Measurements from ENCODE around the gene NFASC.
A peak's percentile ranks its signal among the peaks of the same experiment; 100 is the strongest.

NFASC gene

DNA sequence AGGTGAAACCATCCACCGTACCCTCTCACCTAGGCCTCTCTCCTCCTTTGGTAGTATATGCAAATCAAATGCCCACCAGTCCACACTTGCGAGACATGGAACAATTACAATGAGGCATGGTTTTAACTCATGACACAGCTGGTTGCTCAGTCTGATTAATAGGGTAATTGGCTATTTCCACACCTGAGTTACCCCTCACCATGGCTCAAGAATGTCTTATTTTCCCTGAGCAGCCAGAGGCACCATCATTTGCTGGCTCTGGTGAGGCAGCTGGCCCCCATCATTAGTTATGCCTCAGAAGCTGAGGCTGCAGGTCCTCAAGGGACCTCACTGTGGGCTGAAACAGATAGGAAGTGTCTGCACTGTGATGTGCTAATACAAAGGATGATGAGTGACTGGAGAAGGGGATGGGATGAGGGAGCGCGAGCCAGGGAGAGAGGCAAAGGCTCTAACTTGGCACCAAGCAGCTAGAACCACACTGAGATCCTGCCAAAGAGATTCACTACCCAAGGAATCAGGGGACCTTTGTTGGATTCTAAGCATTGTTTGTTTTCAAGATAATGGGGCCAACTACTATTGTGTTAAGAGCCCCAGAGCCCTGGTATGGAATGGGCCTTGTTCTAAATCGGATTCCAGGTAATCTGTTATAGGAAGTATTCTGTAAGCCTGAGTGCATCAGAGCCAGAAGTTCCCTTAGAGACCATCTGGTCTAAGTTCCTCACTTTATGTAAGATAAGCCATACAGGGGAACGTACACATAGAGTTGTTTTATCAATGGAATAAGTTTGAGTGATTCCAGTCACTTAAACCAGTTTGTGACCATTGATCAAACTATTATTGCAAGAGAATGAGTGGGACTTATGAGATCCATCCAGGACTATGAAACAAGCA lies 92.3 kb downstream of the NFASC start:
- no peak for DNase-seq

DNA sequence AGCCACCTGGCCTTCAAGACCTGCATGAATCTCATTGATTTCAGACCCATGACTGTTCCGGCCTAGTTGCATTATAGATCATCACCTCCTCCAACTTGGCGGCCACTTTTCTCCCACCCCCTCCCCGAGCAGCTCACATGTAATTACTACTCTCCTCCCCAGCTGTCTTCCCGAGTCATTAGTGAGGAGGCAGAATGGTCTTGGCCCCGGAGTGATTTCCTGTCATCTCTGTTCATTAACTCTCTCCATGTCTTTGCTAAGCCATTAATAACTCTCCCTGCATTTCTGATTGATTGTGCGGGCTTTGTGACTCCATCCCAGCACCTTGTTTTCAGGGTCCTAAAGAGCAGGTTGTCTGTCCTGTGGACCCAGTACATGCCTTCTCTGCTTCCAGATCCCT lies 96.8 kb downstream of the NFASC start:
- DNase-seq = no peak

DNA sequence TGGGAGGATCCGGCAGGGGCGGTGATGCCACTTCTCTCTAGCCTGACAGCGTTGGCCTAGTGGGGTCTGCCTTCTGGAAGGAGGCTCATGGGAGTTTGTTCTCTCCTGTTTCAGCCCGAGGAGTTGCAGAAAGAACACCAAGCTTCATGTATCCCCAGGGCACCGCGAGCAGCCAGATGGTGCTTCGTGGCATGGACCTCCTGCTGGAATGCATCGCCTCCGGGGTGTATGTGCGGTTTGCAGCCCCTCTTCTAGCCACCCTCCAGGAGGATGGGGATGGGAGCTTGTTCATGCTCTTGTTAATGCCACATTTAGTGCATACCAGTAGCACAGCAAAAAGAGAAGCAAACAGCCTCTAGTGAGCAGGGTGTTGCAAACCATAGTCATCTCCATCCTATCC lies 97.5 kb downstream of the NFASC start:
- DNase-seq = no peak

DNA sequence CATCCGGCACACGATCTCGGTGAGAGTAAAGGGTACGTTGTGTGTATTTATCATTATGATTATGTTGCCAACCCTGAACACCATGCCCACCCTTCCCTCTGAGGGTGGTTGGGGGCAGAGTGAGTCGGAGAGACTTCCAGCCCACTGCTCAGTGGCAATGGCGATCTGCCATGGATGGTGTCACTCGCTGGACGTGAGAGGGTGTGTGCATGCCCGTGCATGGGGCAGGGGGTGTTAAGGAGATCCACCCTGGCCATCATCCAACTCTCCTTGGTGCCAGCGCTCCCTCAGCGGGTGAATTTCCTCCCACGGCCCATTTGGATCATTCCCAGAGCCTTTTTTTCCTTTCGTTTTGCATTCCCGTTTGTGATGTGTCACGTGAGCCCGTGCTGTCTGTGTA lies 98.3 kb downstream of the NFASC start:
- no peak for DNase-seq

DNA sequence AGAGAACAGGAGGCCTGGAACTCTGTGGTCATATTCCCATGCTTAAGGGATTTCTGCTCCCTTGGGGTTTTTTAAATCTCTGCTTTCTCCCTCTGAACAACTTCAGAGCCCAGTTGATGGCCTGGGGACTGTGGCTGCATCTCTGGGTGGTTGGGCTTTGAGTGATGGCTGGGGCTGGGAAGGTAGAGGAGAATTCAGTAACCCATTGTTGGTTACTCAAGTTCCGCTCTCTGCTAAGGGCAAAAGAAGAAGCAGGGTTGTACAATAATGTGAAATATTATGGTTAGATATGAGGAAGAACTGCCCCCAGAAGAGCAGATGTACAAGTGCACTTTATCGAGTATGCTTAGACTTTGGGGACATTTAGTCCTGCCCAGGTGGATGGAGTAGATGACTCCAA lies 100.3 kb downstream of the NFASC start:
- DNase-seq = no peak

DNA sequence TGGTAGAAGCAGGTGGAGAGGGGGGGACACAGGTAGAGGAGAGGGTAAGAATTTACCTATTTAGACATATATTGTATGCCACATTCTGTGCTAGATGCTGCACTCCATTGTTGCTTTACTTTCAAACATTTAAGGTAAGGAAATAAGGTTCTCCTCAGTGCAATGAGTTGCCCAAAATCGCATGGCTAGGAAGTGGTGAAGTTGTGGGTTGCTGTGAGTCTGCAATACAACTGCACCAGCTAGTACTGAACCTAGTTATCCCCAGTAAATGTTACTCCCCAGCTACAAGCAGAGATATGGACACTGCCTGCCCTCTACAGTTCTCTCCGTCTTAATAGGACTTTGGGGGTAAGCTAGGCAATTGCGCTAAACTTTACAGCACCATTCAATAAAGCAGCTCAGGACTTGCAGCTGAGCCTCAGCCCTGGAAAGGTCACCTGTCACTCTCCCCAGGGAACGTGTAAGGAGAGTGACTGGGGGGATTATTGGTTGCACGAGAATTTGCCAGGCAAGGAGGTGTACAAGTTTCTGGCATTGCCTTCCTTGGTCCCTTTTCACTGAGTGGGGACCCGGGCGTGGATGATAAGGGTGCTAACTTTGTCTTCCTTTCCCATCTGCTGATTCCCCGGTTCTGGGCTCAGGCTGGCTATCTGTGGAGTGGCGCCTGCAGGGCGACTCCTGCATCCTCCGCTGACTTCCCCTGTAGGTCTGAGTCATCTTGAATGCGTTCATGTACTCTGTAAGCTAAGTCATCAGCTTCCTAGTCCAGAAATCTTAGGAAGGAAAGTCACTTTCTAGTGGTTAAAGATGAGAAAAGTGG lies 101.1 kb downstream of the NFASC start:
- DNase-seq = no peak

DNA sequence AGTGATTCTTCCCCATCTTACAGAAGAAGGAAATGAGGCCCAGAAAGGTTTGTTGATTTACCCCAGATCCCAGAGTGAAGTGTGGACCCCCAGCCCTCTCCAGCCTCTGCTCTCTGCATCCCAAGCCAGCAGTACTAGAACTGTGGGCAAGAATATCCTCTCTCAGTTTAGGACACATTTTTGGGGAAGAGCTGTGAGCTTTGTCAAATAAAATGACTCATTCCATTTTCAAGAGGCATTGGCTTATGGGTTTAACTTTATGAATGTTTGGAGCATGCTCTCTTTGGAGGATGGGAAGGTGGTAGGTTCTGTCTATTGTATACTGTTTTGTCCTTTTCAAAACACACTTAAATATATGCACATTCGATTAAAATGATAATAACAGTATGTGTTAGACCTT lies 101.8 kb downstream of the NFASC start:
- DNase-seq = no peak

DNA sequence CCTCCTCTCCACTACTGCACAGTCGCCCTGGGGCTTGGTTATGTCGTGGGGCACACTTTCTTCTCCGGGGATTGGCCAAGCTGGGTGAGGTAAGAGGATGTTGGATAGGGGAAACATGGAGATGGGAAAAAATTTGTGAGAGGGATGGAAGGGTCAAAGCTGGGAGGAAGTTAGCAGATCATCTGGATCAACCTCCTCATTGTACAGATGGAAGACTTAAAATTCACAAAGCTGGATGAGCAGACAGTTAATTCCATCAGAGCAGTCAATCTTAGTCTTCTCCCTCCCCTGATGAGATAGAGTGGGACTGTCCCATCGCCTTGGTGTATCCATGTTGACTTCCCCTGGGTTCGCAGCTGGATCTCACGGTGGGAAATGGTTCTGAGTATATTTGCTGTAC lies 102.8 kb downstream of the NFASC start:
- DNase-seq = no peak

DNA sequence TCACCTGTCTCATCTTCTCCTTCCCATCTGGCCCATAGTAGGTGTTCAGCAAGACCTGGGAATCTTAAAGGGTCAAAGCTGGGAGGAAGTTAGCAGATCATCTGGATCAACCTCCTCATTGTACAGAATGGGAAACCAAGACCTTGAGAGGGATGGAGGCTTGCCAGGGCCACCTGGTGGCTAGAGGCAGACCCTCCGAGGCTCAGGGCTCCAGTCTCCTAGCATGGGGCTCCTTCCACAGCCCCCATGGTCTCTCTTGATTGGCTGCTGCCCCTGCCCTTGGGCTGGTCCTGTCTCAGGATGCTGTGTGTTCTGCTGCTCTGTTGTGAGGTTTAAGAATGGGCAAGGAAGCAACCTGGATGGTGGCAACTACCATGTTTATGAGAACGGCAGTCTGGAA lies 103.7 kb downstream of the NFASC start:
- no peak for DNase-seq

DNA sequence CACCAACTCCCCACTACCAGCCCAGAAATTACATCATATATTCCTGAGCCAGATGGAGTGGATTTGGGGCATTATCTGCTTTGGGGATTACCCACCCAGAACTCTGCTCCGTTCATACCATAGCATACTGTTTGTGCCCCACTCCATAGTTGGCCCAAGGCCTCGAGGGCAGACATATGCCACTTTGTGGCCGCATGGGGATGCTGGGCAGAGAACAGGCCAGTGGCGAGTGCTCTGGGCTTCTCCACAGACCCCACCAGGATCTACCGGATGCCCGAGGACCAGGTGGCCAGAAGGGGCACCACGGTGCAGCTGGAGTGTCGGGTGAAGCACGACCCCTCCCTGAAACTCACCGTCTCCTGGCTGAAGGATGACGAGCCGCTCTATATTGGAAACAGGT lies 104.4 kb downstream of the NFASC start:
- DNase-seq = no peak

DNA sequence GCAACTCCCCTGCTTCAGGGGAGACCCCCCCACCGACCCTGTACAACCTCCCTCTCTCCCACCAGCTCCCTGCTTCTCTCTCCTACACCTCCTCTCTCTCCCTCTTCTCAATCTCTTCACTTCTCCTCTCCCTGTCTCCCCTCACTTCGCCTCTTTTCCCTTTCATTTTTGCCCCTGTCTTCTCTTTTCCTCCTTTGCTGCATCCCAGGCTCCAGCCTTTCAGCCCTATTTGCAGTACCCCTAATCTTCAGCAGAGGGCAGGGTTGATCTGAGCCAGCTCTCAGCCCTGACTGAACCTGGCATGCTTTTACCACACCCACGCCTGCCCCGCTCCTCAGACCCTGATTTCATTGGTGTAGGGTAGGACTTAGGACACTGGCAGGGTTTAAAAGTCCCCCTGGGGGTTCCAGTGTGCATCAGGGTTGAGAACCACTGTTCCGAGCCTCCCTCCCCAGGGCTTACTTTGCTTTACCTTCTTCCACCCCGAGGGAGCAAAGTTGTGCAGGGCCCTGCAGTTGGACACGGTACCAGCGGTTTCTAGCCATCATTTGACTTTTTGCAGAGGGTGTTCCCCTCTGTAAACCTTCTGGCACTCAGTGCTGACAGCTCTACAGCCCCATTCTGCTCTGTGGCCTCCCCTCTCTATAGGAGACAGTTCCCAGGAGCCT lies 105.0 kb downstream of the NFASC start:
- peak in 2 of 4 experiments; percentile 15 to 20 for DNase-seq

DNA sequence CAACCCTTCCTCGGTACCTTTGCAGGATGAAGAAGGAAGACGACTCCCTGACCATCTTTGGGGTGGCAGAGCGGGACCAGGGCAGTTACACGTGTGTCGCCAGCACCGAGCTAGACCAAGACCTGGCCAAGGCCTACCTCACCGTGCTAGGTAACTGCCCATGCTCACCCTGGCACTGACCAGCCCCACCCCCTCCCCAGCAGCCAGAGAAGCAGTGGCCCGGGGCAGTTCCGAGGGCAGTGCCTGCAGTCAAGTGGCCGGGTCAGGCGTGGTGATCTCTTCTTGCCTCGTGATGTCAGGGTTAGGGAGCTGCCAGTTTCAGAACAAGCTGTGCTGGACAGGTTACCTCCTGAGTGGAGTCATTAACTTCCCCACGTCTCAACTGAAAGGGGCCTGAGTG lies 106.0 kb downstream of the NFASC start:
- no peak for DNase-seq

DNA sequence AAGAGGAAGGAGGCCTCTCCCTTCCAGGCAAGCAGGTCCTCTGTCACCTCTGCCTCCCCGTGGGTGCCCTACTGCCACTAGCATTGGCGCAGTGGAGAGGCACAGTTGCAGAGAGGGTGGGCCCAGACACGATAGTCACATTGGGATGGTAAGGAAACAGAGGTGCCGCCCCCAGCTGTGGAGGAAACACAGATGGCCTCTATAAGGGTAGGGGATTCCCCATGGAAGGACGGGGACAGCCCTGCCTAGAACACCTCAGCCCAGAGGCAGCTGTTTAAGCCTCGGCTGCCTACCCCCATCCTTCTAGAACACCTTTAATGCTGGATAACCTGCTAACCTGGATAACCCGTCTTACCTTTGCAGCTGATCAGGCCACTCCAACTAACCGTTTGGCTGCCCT lies 106.7 kb downstream of the NFASC start:
- DNase-seq = no peak

DNA sequence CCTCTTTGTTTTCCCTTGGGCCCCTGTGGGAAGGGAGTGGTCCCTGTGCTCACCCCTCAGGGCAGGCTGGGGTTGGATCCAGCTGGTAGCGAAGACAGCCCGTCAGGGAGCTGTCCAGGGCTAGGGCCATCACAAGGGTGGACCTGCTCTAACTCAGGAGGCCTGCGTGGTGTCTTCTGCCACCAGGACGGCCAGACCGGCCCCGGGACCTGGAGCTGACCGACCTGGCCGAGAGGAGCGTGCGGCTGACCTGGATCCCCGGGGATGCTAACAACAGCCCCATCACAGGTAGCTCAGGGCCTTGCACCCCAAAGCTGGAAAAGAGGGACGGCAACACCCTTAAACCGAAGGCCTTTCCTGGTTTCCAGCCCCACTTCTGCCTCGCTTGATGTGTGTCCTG lies 108.1 kb downstream of the NFASC start:
- DNase-seq = no peak

DNA sequence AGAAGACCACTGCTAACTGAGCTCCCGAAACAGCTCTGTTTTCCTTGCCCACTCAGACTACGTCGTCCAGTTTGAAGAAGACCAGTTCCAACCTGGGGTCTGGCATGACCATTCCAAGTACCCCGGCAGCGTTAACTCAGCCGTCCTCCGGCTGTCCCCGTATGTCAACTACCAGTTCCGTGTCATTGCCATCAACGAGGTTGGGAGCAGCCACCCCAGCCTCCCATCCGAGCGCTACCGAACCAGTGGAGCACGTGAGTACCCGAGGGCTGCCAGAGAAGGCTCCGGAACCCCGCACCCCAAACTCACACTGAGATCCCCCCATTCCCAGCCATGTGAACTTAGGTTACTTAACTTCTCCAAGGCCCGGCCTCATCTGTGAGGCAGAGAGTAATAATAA lies 108.6 kb downstream of the NFASC start:
- no peak for DNase-seq

DNA sequence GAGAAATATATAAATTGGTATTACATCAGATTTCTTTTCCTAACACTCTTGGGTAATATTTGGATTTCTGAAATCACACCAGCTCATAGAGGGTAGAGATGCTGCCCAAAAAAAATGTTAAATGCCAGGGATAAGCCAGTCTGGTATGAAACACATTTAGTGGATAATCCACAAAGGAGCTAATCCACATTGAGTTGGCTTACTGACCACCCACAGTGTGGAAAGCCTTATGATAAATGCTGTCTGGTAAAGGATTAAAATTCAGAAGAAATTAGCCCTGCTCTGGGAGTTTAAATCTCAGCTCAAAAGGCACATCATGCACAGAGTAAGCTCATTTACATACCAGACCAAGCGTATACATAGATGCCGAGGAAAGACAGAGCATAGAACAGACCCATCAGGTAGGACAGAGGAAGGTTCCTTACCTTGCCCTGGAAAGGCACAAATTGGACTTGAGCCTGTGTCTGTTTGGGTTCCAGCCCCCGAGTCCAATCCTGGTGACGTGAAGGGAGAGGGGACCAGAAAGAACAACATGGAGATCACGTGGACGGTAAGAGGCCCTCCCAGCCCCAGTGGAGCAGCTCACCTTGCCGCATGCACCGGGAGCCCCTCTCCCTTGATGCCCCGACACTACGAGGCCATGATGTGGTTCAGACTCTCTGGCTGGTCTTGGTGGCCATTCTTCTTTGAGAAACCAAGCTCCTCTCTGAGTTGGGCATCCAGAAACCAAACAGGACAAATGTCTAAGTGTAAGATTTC lies 109.4 kb downstream of the NFASC start:
- no peak for DNase-seq

DNA sequence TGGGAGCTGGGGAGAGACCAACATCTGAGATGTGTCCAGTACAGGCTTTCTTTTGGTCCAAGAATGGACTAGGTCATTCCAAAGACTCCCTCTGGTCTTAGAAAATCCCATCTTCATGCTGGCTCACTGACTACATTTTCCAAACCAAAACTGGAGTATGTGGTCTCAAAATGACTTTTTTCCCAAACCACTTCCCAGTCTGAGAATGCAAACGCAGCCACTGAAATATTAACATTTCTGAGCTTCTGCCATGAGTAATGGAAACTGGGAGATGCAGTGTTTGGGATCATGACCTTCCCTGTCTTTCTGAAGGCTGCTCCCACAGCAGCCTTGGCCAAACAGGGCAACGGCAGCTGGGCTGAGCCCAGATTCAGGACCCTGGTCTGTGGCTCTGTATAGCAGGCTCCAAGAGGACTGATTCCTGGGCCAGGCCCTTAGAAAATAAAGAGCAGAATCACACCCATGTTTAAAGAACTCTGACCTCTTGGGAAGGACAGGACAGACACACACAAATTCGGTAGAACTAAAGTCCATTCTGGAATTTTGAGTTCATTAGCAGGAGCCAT lies 110.3 kb downstream of the NFASC start:
- DNase-seq = no peak

DNA sequence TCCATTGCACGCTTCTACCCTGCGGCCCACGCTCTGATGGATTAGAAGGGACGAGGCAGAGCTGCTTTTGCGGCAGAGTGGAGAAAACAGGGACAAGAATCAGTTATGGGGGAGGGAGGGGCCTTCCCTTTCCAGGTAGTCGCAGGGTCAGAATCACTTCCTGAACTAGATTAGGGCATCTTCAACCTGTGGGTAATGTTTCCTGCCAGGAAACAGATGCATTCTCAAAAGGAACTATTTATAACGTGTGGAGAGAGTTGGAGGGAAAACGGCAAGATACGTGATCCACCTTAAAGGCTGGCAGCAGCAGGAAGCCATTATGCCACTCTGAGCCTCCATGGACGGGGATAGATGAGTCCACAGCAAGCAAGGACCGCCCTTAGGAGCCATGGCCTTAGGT lies 112.5 kb downstream of the NFASC start:
- DNase-seq = no peak

DNA sequence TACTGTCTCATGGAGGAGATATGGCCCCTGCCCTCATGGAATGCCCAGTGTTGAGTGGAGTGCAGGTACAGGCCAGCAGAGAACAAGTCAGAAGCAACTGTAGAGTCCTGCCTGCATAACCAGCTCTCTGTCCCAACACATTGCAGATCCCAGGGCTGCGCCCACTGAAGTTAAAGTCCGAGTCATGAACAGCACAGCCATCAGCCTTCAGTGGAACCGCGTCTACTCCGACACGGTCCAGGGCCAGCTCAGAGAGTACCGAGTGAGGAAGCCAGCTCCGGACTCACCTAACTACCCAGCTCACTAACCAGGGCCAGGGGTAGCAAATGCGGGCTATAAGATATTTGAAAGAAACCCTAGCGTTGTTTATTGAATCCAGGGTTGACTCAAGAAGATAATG lies 113.2 kb downstream of the NFASC start:
- DNase-seq = no peak

DNA sequence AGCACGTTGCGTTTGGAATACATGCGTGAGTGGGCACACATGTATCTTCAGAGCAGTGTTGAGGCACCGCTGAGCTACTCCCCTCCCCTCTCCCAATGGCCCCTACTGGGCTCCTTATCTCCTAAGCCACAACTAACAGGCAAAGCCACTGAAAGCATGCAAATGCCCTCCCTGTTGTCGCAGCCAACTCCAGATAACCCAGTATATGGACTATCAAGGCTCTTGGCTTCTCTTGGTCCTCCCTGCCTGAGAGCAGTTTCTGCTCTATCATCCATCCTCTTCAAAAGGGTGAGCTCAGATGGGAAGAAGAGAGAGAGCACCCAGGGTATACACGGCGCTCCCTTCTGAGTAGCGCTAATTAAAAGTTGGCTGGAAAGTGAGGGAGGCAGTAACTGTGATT lies 113.8 kb downstream of the NFASC start:
- DNase-seq = no peak

DNA sequence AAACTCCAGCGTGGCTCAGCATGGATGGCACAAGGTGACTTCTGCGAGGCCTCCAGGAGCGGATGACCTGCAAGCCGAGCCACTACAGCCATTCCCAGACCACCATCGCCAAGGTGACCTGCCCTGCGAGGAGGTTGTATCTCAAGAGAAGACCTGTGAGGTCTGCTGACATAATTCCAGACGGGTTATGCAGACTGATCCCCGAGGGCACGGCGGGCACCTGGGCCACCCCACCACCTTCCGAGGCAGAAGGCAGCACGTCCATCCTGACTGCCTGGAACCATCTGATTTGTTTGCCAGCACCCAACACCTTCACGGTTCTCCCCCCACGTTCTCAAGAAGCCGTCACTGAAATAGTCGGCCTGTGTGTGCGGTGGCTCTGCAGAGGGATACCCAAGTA lies 115.5 kb downstream of the NFASC start:
- DNase-seq = no peak

DNA sequence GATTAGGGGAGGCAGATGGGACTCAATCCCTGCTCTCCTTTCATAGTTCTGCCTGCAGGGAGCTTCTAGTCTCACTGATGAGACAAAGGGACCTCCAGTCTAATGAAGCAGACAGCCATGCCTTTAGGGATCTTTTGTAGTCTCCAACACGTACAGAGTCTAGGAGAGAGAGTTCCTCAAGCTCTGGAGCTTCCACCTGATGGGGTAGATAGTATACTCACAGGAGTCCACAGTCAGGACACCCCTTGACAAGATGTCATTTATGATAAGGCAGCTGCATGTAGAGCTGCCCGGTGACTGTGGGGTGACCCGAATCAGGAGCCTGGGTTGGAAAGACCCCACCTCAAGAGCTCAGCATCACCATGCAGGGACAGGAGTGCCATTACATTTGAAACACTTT lies 117.0 kb downstream of the NFASC start:
- DNase-seq = no peak

DNA sequence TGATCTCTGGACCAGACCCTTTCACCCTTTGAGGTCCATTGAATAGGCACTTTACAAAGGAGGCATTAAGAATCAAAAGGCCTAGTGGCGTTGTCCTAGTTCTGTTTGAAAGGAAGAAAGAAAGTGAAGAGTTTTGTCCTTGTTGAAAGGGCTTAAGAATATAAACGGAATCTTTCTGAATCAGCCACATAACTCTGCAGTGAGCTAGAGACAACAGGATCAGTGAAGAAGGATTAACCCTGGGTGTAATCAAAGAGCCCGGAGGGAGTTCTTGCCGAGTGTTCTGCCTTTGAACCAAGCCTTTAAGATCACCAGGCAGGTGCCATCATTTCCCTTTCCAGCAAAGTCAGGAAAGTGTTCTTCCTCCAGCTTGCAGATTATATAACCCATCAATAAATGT lies 117.5 kb downstream of the NFASC start:
- no peak for DNase-seq
